Midbrain (tissue), 1 donor: ENCODE measurements around the gene CALN1.
A peak's percentile ranks its signal among the peaks of the same experiment; 100 is the strongest.

Experiments
- DNase-seq: peaks from one replicate; lab custom pipeline; 2025; lab: John Stamatoyannopoulos, UW

Gene CALN1

GRCh38 chr7:72325561-72325960 lies 86.6 kb downstream of the CALN1 start:
- no peak for DNase-seq

- DNase-seq: no peak
Observed at GRCh38 chr7:72321637-72322036, 90.5 kb downstream of the CALN1 start.

DNA sequence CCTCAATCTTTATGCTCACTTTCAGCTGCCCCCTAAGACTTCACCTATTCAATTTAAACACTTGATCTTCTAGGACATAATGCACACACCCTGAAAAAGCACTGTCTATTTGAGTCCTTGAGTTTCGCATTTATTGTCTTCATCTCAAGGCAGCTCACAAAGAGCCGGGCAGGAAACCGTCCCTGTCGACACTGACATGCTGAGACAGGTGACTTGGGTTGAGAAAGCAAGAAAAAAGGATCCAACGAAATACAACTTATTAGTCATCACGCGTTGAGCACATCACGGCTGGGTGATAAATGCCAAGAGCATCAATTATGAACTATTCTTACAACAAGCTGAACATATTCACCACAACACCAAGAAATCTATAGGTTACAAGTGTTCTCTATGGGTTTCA lies 91.1 kb downstream of the CALN1 start:
- no peak for DNase-seq

- DNase-seq: no peak
Observed at GRCh38 chr7:72317341-72317740, 94.8 kb downstream of the CALN1 start.

GRCh38 chr7:72316148-72316547 lies 96.0 kb downstream of the CALN1 start:
- DNase-seq: no peak

DNA sequence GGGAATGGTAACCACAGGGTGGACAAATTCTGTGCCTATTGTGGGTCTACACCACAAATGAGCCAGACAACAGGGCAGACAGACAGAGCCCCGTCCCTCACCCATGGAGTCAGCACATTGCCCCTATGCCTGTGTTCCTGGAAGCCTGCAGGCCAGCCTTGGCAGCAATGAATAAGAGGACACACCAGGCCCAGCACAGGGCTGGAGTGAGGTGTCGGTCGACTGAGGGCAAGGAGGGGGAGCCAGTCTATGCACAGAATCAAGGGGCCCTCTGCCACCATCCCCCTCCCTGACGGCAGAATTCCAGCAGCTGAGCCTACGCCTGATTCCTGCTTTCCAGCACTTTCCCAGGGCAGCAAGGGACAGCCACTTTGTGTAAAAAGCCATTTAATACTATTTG lies 98.2 kb downstream of the CALN1 start:
- no peak for DNase-seq

GRCh38 chr7:72310301-72310700 lies 101.8 kb downstream of the CALN1 start:
- DNase-seq: no peak

DNA sequence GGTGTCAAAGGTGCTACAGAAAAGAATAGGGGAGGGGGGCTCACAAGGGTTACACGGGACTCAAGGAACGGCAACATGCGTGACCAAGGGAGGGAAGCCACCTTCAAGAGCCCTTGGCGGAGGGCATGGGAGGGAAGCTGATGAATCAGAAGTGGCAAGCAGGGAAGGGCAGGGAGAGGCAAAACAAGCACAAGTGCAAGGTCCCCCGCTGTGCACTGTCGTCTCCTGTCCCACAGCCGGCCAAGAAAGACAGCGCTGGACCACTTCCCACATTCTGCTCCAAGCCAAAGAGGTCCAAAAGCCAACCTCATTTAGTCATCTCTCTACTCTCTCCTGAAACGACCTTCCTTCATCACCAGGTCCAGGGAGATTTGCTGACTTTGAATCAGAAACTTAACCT lies 102.7 kb downstream of the CALN1 start:
- DNase-seq: no peak

GRCh38 chr7:72308986-72309385 lies 103.2 kb downstream of the CALN1 start:
- no peak for DNase-seq

- no peak for DNase-seq
Observed at GRCh38 chr7:72307566-72307965, 104.6 kb downstream of the CALN1 start.

GRCh38 chr7:72298912-72299311 lies 113.2 kb downstream of the CALN1 start:
- DNase-seq: no peak

DNA sequence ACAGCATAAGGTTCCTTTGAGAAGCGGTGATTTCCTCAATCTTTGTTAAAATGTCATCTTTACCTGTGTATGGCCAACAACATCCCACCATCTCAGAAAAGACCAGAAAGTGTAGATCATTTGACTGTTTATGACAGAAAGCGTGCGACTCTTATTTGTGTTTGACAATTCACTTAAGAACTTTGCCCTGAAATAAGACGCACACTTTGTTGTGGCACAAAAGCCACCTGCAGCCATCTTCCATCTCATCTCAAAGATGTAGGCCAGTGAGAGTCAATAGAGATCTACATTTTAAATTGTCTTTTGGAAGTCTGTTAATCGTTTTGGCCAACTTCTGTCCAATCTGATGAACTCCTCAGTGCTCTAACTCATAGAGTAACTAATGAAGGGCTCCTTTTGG lies 114.0 kb downstream of the CALN1 start:
- no peak for DNase-seq

- no peak for DNase-seq
Observed at GRCh38 chr7:72297636-72298035, 114.5 kb downstream of the CALN1 start.

- no peak for DNase-seq
Observed at GRCh38 chr7:72292794-72293193, 119.3 kb downstream of the CALN1 start.

DNA sequence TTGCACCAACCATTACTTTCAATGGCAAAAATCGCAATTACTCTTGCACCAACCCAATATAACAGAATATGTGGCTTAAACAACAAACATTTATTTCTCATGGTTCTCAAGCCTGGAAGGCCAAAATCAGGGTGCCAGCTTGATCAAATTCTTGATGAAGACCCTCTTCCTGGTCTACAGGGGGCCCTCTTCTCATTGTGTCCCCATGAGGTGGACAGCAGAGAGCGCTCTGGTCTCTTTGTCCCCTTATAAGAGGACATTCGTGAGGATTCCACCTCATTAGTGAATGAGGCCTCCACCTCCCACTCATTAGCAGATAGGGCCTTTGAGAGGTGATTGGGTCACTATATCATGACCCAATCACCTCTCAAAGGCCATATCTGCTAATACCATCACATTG lies 120.0 kb downstream of the CALN1 start:
- no peak for DNase-seq

DNA sequence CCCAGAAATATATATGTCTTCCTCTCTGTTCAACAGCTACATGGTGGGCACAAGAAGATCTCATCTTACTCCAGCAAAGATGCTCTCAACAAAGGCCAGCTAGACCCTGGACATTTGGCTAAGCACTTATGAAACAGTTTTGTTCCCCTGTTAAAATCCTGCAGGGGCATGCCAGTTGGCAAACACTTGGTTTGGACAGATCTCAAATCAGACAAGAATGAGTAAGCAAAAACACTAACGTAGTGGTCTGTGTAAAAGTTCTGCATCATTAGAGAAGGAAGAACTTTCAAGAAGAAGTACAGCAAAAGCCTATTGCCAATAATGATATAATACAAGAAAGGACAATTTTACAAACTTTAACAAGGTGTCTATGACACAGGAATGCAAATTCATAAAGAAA lies 125.6 kb downstream of the CALN1 start:
- DNase-seq: no peak

- DNase-seq: no peak
Observed at GRCh38 chr7:72283309-72283708, 128.8 kb downstream of the CALN1 start.

- no peak for DNase-seq
Observed at GRCh38 chr7:72281308-72281707, 130.8 kb downstream of the CALN1 start.

GRCh38 chr7:72279203-72279602 lies 132.9 kb downstream of the CALN1 start:
- no peak for DNase-seq

GRCh38 chr7:72278550-72278949 lies 133.6 kb downstream of the CALN1 start:
- DNase-seq: no peak

DNA sequence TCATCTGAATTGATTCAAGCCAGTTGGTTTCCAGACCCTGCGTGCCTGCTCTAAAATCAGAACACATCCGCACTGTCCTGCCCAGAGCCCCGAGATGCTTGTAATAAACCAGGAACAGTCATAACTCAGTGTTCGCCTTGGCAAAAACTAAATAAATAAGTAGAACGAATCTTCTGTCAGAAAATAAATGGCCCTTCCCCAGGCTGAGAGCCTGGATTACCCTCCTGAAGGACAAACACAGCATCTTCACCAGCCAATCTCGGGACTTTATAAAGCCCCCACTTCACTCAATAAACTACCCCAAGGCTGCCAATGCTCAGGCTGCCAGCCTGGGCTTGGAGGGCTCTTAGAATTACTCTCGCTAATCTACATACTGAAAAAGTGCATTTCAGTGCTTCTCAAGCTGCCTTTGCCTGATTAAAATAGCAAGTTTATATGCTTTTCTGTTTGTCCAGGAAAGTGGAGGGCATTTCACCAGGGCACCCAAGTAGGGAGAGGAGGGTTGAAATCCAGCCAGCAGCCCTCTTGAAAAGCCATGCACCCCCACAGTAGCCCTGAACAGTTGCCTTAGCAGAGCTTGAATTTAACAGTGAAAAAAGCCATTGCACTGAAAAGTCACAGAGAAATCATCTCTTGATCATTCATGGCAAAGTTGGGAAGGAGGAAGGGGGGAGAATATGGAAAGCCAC lies 136.6 kb downstream of the CALN1 start:
- peak; percentile 18 for DNase-seq

DNA sequence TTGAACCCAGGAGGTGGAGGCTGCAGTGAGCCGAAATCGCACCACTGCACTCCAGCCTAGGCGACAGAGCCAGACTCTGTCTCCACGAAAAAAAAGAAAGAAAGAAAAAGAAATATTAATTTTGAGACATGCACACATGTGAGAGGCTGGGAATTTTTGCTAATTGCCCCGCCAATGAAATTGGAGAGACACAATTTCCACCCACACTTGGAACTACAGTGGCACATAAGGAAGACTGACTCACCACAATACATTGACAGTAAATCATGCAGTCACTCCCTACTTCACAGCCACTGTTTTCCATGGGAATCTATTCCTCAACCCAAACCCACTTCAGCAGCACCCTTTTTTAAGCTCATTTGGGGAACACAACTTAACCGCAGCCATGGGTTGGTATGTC lies 139.7 kb downstream of the CALN1 start:
- no peak for DNase-seq

GRCh38 chr7:72268796-72269195 lies 143.3 kb downstream of the CALN1 start:
- no peak for DNase-seq

- DNase-seq: no peak
Observed at GRCh38 chr7:72268090-72268489, 144.0 kb downstream of the CALN1 start.
